ENCODE results near the gene PRM1.

Gene PRM1

GRCh38 chr16:11314309-11314894, 33.3 kb upstream of the PRM1 start:
- no peak for TF ChIP-seq SIN3A (IDR thresholded peaks at IDR 0.05; ENCODE audit: borderline replicate concordance, insufficient read depth, low read length)
- TF ChIP-seq TAF1 (IDR thresholded peaks at IDR 0.05; ENCODE audit: borderline replicate concordance, insufficient read depth, low read length) = no peak
- no peak for TF ChIP-seq POLR2AphosphoS5 (IDR thresholded peaks at IDR 0.05; ENCODE audit: low read depth, low read length)
- TF ChIP-seq, protein P1, sequence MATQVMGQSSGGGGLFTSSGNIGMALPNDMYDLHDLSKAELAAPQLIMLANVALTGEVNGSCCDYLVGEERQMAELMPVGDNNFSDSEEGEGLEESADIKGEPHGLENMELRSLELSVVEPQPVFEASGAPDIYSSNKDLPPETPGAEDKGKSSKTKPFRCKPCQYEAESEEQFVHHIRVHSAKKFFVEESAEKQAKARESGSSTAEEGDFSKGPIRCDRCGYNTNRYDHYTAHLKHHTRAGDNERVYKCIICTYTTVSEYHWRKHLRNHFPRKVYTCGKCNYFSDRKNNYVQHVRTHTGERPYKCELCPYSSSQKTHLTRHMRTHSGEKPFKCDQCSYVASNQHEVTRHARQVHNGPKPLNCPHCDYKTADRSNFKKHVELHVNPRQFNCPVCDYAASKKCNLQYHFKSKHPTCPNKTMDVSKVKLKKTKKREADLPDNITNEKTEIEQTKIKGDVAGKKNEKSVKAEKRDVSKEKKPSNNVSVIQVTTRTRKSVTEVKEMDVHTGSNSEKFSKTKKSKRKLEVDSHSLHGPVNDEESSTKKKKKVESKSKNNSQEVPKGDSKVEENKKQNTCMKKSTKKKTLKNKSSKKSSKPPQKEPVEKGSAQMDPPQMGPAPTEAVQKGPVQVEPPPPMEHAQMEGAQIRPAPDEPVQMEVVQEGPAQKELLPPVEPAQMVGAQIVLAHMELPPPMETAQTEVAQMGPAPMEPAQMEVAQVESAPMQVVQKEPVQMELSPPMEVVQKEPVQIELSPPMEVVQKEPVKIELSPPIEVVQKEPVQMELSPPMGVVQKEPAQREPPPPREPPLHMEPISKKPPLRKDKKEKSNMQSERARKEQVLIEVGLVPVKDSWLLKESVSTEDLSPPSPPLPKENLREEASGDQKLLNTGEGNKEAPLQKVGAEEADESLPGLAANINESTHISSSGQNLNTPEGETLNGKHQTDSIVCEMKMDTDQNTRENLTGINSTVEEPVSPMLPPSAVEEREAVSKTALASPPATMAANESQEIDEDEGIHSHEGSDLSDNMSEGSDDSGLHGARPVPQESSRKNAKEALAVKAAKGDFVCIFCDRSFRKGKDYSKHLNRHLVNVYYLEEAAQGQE (IDR thresholded peaks at IDR 0.05; ENCODE audit: insufficient read depth in 1 of 2, low read depth in 2 of 2, low read length in 2 of 2) = no peak
- no peak for TF ChIP-seq FOXP2 (optimal IDR thresholded peaks at IDR 0.05; ENCODE audit: borderline replicate concordance, extremely low read depth, extremely low read length, insufficient read depth)

DNA sequence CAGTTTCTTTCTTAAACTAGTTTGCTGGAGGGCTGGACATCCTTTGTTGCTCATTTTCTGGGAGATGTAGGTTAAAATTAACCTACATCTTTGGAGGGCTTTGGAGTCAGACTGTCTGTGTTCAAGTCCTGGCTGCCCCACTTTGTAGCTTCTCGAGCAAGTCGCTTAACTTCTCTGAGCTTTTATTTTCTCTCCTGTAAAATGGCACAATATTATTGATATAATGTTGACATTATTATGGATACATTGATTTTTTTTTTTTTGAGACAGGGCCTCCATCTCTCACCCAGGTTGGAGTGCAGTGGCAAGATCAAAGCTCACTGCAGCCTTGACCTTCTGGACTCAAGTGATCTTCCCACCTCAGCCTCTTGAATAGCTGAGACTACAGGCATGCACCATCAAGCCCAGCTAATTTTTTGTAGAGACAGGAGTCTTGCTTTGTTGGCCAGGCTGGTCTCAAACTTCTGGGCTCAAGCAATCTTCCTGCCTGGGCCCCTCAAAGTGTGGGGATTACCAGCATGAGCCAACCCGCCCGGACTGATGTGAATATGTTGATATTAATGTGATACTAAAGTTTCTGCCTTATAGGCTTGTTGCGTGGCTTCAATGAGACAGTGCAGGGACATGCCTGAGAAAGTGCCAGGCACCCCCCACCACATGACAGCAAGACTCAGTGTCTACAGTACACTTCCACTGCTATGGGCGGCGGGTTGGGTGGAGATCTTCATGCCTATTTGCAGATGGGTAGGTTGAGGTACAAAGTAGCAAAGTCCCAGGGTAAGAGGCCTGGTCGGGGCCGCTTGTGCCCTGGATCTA, 32.6 kb upstream of the PRM1 start:
- TF ChIP-seq SIN3A (IDR thresholded peaks at IDR 0.05; ENCODE audit: borderline replicate concordance, insufficient read depth, low read length) = no peak
- no peak for TF ChIP-seq FOXP2 (optimal IDR thresholded peaks at IDR 0.05; ENCODE audit: borderline replicate concordance, extremely low read depth, extremely low read length, insufficient read depth)
- TF ChIP-seq, protein P1 (IDR thresholded peaks at IDR 0.05; ENCODE audit: insufficient read depth in 1 of 2, low read depth in 2 of 2, low read length in 2 of 2) = no peak
- no peak for TF ChIP-seq POLR2AphosphoS5 (IDR thresholded peaks at IDR 0.05; ENCODE audit: low read depth, low read length)
- no peak for TF ChIP-seq TAF1 (IDR thresholded peaks at IDR 0.05; ENCODE audit: borderline replicate concordance, insufficient read depth, low read length)

DNA sequence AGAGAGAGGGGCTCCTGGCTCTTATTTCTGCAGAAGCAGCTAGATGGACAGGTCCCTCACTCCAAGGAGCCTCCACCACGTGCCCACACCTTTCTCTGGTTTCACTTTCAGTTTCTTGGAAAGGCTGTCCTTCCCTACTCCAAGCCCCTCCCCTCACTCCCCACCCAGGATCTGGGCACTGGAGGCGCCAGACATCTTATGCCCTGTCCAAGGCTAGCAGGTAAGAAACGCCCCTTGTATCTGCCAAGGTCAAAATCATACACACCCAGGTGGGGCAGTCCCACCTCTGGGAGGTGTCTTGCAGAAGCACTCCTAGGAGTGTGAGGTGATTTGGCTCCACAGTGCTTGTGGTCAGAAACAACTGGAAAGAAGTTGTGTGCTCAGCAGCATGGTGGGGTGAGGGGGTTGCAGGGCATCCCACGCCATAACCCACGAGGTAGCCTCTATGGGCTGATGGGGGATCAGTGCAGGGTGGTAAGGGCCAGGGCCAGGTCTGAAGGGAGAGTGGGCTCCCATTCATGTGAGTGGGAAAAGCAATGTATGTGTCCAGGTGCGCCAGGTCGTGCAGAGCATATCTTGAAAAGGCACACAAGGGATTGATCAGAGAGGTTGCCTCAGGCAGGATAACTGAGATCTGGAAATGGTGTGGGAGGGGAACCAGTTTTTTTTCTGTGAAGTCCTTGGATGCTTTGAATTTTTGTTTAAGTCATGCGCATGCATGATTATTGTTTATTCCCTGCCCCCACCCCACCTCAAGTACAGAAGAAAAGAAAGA, 31.8 kb upstream of the PRM1 start:
- no peak for TF ChIP-seq TAF1 (IDR thresholded peaks at IDR 0.05; ENCODE audit: borderline replicate concordance, insufficient read depth, low read length)
- TF ChIP-seq FOXP2 (optimal IDR thresholded peaks at IDR 0.05; ENCODE audit: borderline replicate concordance, extremely low read depth, extremely low read length, insufficient read depth) = no peak
- no peak for TF ChIP-seq SIN3A (IDR thresholded peaks at IDR 0.05; ENCODE audit: borderline replicate concordance, insufficient read depth, low read length)
- TF ChIP-seq, protein P1 (IDR thresholded peaks at IDR 0.05; ENCODE audit: insufficient read depth in 1 of 2, low read depth in 2 of 2, low read length in 2 of 2) = no peak
- no peak for TF ChIP-seq POLR2AphosphoS5 (IDR thresholded peaks at IDR 0.05; ENCODE audit: low read depth, low read length)

- TF ChIP-seq POLR2AphosphoS5 (IDR thresholded peaks at IDR 0.05; ENCODE audit: low read depth, low read length) (no peak), TAF1 (IDR thresholded peaks at IDR 0.05; ENCODE audit: borderline replicate concordance, insufficient read depth, low read length) (no peak), FOXP2 (optimal IDR thresholded peaks at IDR 0.05; ENCODE audit: borderline replicate concordance, extremely low read depth, extremely low read length, insufficient read depth) (no peak), SIN3A (IDR thresholded peaks at IDR 0.05; ENCODE audit: borderline replicate concordance, insufficient read depth, low read length) (no peak)
- TF ChIP-seq, protein P1 (IDR thresholded peaks at IDR 0.05; ENCODE audit: insufficient read depth in 1 of 2, low read depth in 2 of 2, low read length in 2 of 2) = no peak
Measured at GRCh38 chr16:11310997-11311561, 29.9 kb upstream of the PRM1 start.
